Measurements from ENCODE around the gene TSPYL6.

DNA sequence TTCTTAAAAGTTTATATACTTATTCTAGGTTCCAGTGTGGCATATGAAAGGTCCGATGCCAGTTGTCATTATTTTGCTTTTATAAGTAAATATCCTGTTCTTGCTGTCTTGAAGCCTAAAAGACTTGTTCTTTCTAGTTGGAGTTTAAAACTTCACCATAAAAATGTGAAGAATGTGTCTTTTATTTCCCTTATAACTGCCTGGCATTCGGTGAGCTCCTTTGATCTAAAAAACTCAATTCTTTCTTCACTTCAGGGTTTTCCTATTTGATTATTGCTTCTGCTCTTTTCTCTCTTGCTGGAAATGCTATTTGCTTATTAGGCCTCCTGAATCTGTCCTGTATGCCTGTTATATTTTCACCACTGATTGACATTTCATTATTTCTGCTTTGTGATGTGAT lies 51.6 kb downstream of the TSPYL6 start:
- TF ChIP-seq EZH2phosphoT487 (IDR thresholded peaks at IDR 0.05; ENCODE audit: borderline replicate concordance, low read length): no peak
- TF ChIP-seq, protein P1, sequence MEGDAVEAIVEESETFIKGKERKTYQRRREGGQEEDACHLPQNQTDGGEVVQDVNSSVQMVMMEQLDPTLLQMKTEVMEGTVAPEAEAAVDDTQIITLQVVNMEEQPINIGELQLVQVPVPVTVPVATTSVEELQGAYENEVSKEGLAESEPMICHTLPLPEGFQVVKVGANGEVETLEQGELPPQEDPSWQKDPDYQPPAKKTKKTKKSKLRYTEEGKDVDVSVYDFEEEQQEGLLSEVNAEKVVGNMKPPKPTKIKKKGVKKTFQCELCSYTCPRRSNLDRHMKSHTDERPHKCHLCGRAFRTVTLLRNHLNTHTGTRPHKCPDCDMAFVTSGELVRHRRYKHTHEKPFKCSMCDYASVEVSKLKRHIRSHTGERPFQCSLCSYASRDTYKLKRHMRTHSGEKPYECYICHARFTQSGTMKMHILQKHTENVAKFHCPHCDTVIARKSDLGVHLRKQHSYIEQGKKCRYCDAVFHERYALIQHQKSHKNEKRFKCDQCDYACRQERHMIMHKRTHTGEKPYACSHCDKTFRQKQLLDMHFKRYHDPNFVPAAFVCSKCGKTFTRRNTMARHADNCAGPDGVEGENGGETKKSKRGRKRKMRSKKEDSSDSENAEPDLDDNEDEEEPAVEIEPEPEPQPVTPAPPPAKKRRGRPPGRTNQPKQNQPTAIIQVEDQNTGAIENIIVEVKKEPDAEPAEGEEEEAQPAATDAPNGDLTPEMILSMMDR (IDR thresholded peaks at IDR 0.05; ENCODE audit: low read depth, low read length, poor library complexity, severe bottlenecking): no peak
